SK-N-MC (cell line): Measurements from ENCODE around the gene CDK6.

Experiments
- DNase-seq: peaks from one replicate; pipeline ENCODE4 v3.0.0-alpha.2; 2011; ENCODE audit warnings: low read depth, low spot score
- H3K27ac ChIP-seq: fragments of 200-600 bp; sonication (generic); 2 replicates; pipeline ENCODE4 v1.5.1; 2016; ENCODE audit warnings: mixed run types
- H3K36me3 ChIP-seq: fragments of 200-600 bp; sonication (generic); 2 replicates; pipeline ENCODE4 v1.6.1; 2017; ENCODE audit warnings: antibody characterized with exemption, low read length, mixed read lengths; ENCODE audit not compliant: insufficient read depth
- H3K4me3 ChIP-seq: fragments of 200-600 bp; sonication (generic); 2 replicates; pipeline ENCODE4 v1.5.1; 2016
- H3K9ac ChIP-seq: fragments of 200-600 bp; sonication (generic); 2 replicates; pipeline ENCODE4 v1.8.0; 2017; ENCODE audit warnings: mixed run types, mixed read lengths; ENCODE audit not compliant: insufficient read length
- H3K9me3 ChIP-seq: fragments of 200-600 bp; sonication (generic); 2 replicates; pipeline ENCODE4 v1.6.1; 2017; ENCODE audit warnings: low read depth, mild to moderate bottlenecking, antibody characterized with exemption, low read length, moderate library complexity, mixed read lengths
- EZH2 ChIP-seq: fragments of 200-600 bp; sonication (generic); IDR thresholded peaks from one replicate; pipeline ENCODE4 v1.6.1; 2017; ENCODE audit warnings: antibody characterized with exemption
- FOXP2 ChIP-seq: optimal IDR thresholded peaks from 2 replicates; pipeline ENCODE3; 2011; ENCODE audit warnings: mild to moderate bottlenecking, moderate library complexity; ENCODE audit not compliant: insufficient read depth; ENCODE audit errors: extremely low read length, control extremely low read depth
- POLR2AphosphoS5 ChIP-seq: IDR thresholded peaks from 2 replicates; pipeline ENCODE4 v1.6.1; 2012; ENCODE audit warnings: mild to moderate bottlenecking, low read depth, low read length, borderline replicate concordance

CDK6 gene

DNA sequence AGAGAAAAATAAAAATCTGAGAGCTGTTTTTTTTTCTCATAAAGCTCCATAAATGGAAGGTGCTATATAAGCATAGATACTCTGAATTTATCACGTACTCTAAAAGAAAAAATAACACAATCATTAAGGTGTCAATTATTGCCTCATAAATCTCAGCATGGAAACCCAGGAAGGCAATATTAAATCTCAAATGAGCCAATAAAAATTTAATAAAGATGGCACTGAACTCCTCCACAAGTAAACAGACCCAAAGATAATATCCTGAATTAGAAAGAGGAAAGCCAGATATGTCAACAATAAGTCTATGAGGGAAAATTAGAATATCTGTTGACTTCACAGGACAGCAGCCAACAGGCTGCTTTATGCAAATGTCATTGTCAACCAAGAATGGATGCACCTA, 66.5 kb downstream of the CDK6 start:
- H3K4me3 ChIP-seq = no peak overlapping the region
- no peak overlapping the region for H3K9ac ChIP-seq
- H3K36me3 ChIP-seq = no peaks in the 10 kb centered on the region
- TF ChIP-seq EZH2 (no peak), POLR2AphosphoS5 (no peak), FOXP2 (no peak)
- H3K27ac ChIP-seq = no peak overlapping the region
- no peaks in the 10 kb centered on the region for H3K9me3 ChIP-seq
- DNase-seq = no peak

DNA sequence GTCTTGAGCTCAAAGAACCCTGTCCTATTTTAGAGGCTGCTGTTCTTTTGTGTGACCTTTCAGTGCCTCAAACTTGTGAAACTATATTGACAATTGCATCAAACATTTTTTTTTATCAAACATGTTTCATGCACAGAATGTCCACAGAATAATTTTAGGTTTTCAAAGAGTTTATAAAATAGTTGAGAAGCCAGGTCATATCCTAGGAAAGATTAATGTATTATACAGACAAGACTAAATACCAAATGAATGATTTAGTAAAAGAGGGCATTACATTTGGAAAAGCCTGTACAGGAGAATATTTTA, 67.0 kb downstream of the CDK6 start:
- H3K9ac ChIP-seq = no peak overlapping the region
- H3K27ac ChIP-seq = no peak overlapping the region
- no peak overlapping the region for H3K4me3 ChIP-seq
- H3K36me3 ChIP-seq = no peaks in the 10 kb centered on the region
- TF ChIP-seq POLR2AphosphoS5 (no peak), FOXP2 (no peak), EZH2 (no peak)
- no peak for DNase-seq
- H3K9me3 ChIP-seq = no peaks in the 10 kb centered on the region

- Histone ChIP-seq H3K9ac (no peak overlapping the region), H3K9me3 (no peaks in the 10 kb centered on the region), H3K36me3 (no peaks in the 10 kb centered on the region), H3K27ac (no peak overlapping the region), H3K4me3 (no peak overlapping the region)
- TF ChIP-seq FOXP2 (no peak), EZH2 (no peak), POLR2AphosphoS5 (no peak)
- DNase-seq = no peak
These were observed 67.6 kb downstream of the CDK6 start for GRCh38 chr7:92768501-92769393.

GRCh38 chr7:92767437-92767836, 68.9 kb downstream of the CDK6 start:
- Histone ChIP-seq H3K4me3 (no peak overlapping the region), H3K36me3 (no peaks in the 10 kb centered on the region), H3K27ac (no peak overlapping the region), H3K9me3 (no peaks in the 10 kb centered on the region), H3K9ac (no peak overlapping the region)
- no peak for DNase-seq
- no peak for TF ChIP-seq POLR2AphosphoS5
- TF ChIP-seq FOXP2 = no peak
- no peak for TF ChIP-seq EZH2

DNA sequence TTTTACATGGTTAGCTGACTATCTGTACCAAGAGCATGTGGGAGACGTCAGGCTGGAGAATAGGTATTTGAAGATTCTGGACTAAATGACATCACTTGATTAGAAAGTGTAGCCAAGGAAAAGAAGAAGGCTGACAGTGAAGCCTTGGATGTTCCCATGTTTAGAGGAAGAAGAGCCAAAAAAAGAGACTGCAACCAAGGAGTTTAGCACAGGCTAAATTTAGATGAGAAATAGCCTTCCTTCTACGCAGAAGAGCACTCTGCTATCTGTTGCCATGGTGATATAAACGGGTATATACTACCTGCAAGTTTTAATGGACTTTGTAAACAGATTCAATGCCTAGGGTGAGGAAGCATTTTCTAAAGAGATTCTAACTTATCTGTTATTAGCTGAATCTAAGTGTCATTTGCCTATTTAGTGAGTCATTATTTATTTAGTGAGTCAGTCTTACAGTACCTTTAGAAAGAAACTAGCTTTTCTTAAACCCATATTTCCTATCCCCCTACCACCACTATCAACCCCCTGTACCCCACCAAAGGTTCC, 69.8 kb downstream of the CDK6 start:
- TF ChIP-seq EZH2 (no peak), FOXP2 (no peak), POLR2AphosphoS5 (no peak)
- Histone ChIP-seq H3K9ac (no peak overlapping the region), H3K27ac (no peak overlapping the region), H3K4me3 (no peak overlapping the region), H3K36me3 (no peaks in the 10 kb centered on the region), H3K9me3 (no peaks in the 10 kb centered on the region)
- no peak for DNase-seq

DNA sequence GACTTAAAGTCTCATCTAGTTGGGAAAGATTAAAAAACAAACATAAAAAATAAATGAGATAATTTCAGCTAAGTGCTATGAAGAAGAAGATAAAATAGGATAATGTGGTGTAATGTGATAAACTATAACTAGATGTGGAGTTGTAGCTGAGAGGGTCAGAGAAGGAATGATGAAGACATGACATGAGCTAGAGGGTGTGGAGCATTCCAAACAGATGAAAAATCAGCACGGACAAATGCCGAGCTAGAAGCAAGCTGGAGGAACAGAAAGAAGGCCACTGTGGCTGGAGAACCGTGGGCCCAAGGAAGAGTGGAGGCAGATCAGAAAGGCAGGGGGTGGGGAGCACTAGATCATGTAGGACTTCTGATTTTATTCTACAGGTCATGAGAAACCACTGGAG, 70.6 kb downstream of the CDK6 start:
- Histone ChIP-seq H3K27ac (no peak overlapping the region), H3K36me3 (no peaks in the 10 kb centered on the region), H3K9me3 (no peaks in the 10 kb centered on the region), H3K4me3 (no peak overlapping the region), H3K9ac (no peak overlapping the region)
- no peak for DNase-seq
- TF ChIP-seq FOXP2 (no peak), POLR2AphosphoS5 (no peak), EZH2 (no peak)

GRCh38 chr7:92763636-92764423, 72.5 kb downstream of the CDK6 start:
- H3K36me3 ChIP-seq = no peaks in the 10 kb centered on the region
- no peaks in the 10 kb centered on the region for H3K9me3 ChIP-seq
- TF ChIP-seq POLR2AphosphoS5 = no peak
- no peak for TF ChIP-seq EZH2
- no peak for TF ChIP-seq FOXP2
- H3K4me3 ChIP-seq = no peak overlapping the region
- no peak overlapping the region for H3K9ac ChIP-seq
- DNase-seq = no peak
- no peak overlapping the region for H3K27ac ChIP-seq

- Histone ChIP-seq H3K36me3 (no peaks in the 10 kb centered on the region), H3K4me3 (no peak overlapping the region), H3K9me3 (no peaks in the 10 kb centered on the region), H3K9ac (no peak overlapping the region), H3K27ac (no peak overlapping the region)
- TF ChIP-seq FOXP2 (no peak), EZH2 (no peak), POLR2AphosphoS5 (no peak)
- no peak for DNase-seq
These were observed 73.5 kb downstream of the CDK6 start for GRCh38 chr7:92762851-92763250.

GRCh38 chr7:92761391-92762097, 74.8 kb downstream of the CDK6 start:
- TF ChIP-seq EZH2 (no peak), POLR2AphosphoS5 (no peak), FOXP2 (no peak)
- DNase-seq = no peak
- no peak overlapping the region for H3K27ac ChIP-seq
- H3K9me3 ChIP-seq = no peaks in the 10 kb centered on the region
- no peak overlapping the region for H3K4me3 ChIP-seq
- no peaks in the 10 kb centered on the region for H3K36me3 ChIP-seq
- no peak overlapping the region for H3K9ac ChIP-seq
